ENCODE measurements around the gene ANP32E. TPM values are rescaled to one million over a fixed set of nuclear protein-coding genes. Genes with fewer than 3 reads are reported as not detected.

The ANP32E gene
- total and polyA plus RNA-seq, 2 of the 13 experiments (the other 11 are each of a cell fraction or from before 2014, with no cell fraction given): 10.3 to 53.0 TPM

DNA sequence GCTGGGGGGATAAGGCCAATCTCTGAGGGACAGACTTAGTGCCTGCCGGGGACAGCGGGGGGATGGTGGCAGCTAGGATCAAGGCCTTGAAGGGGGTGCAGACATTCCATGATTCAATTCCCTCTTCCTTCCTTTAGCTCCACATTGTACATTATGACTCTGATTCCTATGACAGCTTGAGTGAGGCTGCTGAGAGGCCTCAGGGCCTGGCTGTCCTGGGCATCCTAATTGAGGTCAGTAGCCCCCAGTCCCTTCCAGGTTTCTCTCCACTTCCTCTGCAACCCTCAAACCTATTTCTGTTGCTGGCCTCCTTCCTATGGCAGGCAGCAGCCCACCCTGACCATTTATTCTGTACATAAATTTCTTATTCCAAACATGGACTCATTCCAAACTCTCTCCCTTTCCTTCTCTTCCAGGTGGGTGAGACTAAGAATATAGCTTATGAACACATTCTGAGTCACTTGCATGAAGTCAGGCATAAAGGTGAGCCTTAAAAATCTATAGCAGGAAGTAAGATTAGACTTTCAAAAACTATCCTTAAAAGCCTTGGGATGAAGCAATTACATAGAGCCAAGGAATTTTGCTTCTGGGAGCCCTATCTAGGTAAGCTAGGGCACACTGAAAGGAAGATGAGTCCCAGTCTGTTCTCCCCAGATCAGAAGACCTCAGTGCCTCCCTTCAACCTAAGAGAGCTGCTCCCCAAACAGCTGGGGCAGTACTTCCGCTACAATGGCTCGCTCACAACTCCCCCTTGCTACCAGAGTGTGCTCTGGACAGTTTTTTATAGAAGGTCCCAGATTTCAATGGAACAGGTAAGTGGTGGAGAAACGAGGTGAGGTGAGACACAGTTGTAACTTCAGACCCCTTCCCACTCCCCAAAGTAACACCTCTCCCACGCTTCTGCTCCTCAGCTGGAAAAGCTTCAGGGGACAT is 26.7 kb upstream of the ANP32E start:
- DNase-seq (ENCODE audit: low spot score) (no peak), FAIRE-seq (no peak), ATAC-seq (no peak)
- H3K27me3 ChIP-seq (ENCODE audit: control insufficient read depth in 1 of 2, insufficient read depth in 2 of 2, low read length in 2 of 2): no peaks in the 10 kb centered on the region; a peak in 1 of 5 replicates
- no peak overlapping the region for H3K4me3 ChIP-seq (replicated peaks in 1 of 3; ENCODE audit: insufficient read depth in 1 of 3, low read depth in 2 of 3, low read length in 3 of 3)
- ChIA-PET POLR2A (interaction anchor here (0.6 to 1.9 kb wide), 2 partner anchors 18 to 125 kb away, joined by 4 to 5 read pairs; no protein-coding TSS in a partner anchor), CTCF (ENCODE audit: low intra/inter-chr PET ratio, low total read pairs) (no interaction called here)
- no peak overlapping the region for H3K4me2 ChIP-seq (ENCODE audit: low read depth, low read length)
- H3K9ac ChIP-seq (ENCODE audit: insufficient read depth, low read depth, low read length): no peak overlapping the region
- in situ Hi-C loops (cut with HindIII; ENCODE audit: extremely low pct_ligation_motif_present, low pct_unique_long_range_greater_than_20kb) (no loop called here), intact Hi-C loops (cut with micrococcal nuclease; ENCODE audit: unreplicated experiment) (no loop called here)
- peaks cover 41% of the 10 kb centered on the region for H3K4me1 ChIP-seq (ENCODE audit: insufficient read depth, low read length)
- no peak overlapping the region for H2AFZ ChIP-seq (ENCODE audit: low read length)
- WGBS (ENCODE audit: low lambda C conversion rate): 91% methylated on average over 6 of the region's 6 CpGs
- H4K20me1 ChIP-seq (ENCODE audit: insufficient read depth, low read length): no peaks in the 10 kb centered on the region
- no TSS peak for BruUV-seq (replicated peaks)
- H3K9me3 ChIP-seq (ENCODE audit: low read length): no peaks in the 10 kb centered on the region
- peaks cover 12% of the 10 kb centered on the region for H3K79me2 ChIP-seq (ENCODE audit: insufficient read depth, low read length)
- TF ChIP-seq NFIC (IDR thresholded peaks at IDR 0.05; ENCODE audit: low read length) (no peak), POLR2A (IDR thresholded peaks at IDR 0.05; ENCODE audit: insufficient read depth in 1 of 2, low read depth in 2 of 2, low read length in 2 of 2) (0 out of 4 replicates have a peak, but pooled peaks of 1 of the 2 experiments have one; percentile 7), AGO1 (IDR thresholded peaks at IDR 0.05; ENCODE audit: low read depth, low read length, poor library complexity, severe bottlenecking) (no peak), SP2 (CRISPR knock-in tag; IDR thresholded peaks at IDR 0.05) (no peak)
- H3K36me3 ChIP-seq (replicated peaks in 1 of 2; ENCODE audit: control insufficient read depth in 1 of 2, insufficient read depth in 2 of 2, low read length in 2 of 2): peaks cover 8 to 26% of the 10 kb centered on the region in 2 experiments; a peak in 4 of 5 replicates
- H3K27ac ChIP-seq (ENCODE audit: extremely low read length, insufficient read depth, low read length): no peak overlapping the region

DNA sequence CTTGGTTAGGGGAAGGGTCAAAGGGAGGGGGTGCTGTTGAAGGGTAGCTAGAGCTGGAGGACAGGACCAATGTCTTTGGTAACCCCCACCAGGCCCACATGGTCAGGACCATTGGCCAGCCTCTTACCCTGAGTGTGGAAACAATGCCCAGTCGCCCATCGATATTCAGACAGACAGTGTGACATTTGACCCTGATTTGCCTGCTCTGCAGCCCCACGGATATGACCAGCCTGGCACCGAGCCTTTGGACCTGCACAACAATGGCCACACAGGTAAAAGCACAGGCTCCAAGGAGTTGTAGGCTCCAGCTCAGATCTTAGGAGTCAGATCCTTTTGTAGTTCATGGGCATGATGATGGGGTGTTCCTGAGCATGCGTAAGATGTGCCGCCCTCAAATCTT is 25.5 kb upstream of the ANP32E start:
- BruUV-seq (replicated peaks): no TSS peak
- in situ Hi-C loops (cut with HindIII; ENCODE audit: extremely low pct_ligation_motif_present, low pct_unique_long_range_greater_than_20kb): no loop called here

More for the DNA sequence above, 25.5 kb upstream of the ANP32E start:
- ChIA-PET CTCF (ENCODE audit: low intra/inter-chr PET ratio, low total read pairs) (no interaction called here), POLR2A (no interaction called here)
- Histone ChIP-seq H3K4me2 (ENCODE audit: low read depth, low read length) (no peak overlapping the region), H3K4me1 (ENCODE audit: insufficient read depth, low read length) (peaks cover 41% of the 10 kb centered on the region), H3K27me3 (ENCODE audit: control insufficient read depth in 1 of 2, insufficient read depth in 2 of 2, low read length in 2 of 2) (no peaks in the 10 kb centered on the region; a peak in 1 of 5 replicates), H4K20me1 (ENCODE audit: insufficient read depth, low read length) (no peaks in the 10 kb centered on the region), H3K27ac (ENCODE audit: extremely low read length, insufficient read depth, low read length) (no peak overlapping the region), H3K9me3 (ENCODE audit: low read length) (no peaks in the 10 kb centered on the region), H3K9ac (ENCODE audit: insufficient read depth, low read depth, low read length) (no peak overlapping the region), H3K4me3 (replicated peaks in 1 of 3; ENCODE audit: insufficient read depth in 1 of 3, low read depth in 2 of 3, low read length in 3 of 3) (no peak overlapping the region), H2AFZ (ENCODE audit: low read length) (no peak overlapping the region), H3K36me3 (replicated peaks in 1 of 2; ENCODE audit: control insufficient read depth in 1 of 2, insufficient read depth in 2 of 2, low read length in 2 of 2) (peaks cover 5 to 15% of the 10 kb centered on the region in 2 experiments; a peak in 4 of 5 replicates), H3K79me2 (ENCODE audit: insufficient read depth, low read length) (no peaks in the 10 kb centered on the region)
- WGBS (ENCODE audit: low lambda C conversion rate): 95% methylated on average over 6 of the region's 6 CpGs
- intact Hi-C loops (cut with micrococcal nuclease; ENCODE audit: unreplicated experiment): no loop called here
- no peak for DNase-seq (ENCODE audit: low spot score)
- TF ChIP-seq ZNF549 (CRISPR knock-in tag; IDR thresholded peaks at IDR 0.05) (no peak), FOXM1 (CRISPR knock-in tag; IDR thresholded peaks at IDR 0.05) (no peak), ZSCAN29 (CRISPR knock-in tag; conservative IDR thresholded peaks at IDR 0.05) (no peak), ZKSCAN8 (CRISPR knock-in tag; IDR thresholded peaks at IDR 0.05; ENCODE audit: borderline replicate concordance) (no peak), HDAC6 (IDR thresholded peaks at IDR 0.05; ENCODE audit: low read depth, low read length) (no peak), ZNF431 (CRISPR knock-in tag; IDR thresholded peaks at IDR 0.05; ENCODE audit: borderline replicate concordance, low read depth) (no peak), ZNF615 (CRISPR knock-in tag; IDR thresholded peaks at IDR 0.05; ENCODE audit: borderline replicate concordance) (no peak)
- ATAC-seq: no peak
- FAIRE-seq: no peak
